GM19468 (cell line): Measurements from ENCODE around the gene PRKCE.

Source experiments
- ATAC-seq: cut with Tn5 transposase; IDR thresholded peaks from one replicate; pipeline ENCODE4 v1.9.1; 2021; ENCODE audit warnings: mild to moderate bottlenecking, moderate library complexity, moderate number of reproducible peaks; ENCODE audit not compliant: unreplicated experiment; ENCODE audit errors: extremely low read depth

PRKCE gene

GRCh38 chr2:45651415-45652089, at the start of gene PRKCE:
Gene PRKCE (plus strand): TSS chr2:45651675.
- no peak for ATAC-seq

- ATAC-seq, result no peak
Measured at GRCh38 chr2:45602624-45603023, 48.9 kb upstream of the PRKCE start.

- no peak for ATAC-seq
Measured at GRCh38 chr2:45605116-45605515, 46.4 kb upstream of the PRKCE start.

GRCh38 chr2:45606796-45607195, 44.7 kb upstream of the PRKCE start:
- ATAC-seq, result no peak

- no peak for ATAC-seq
Measured at GRCh38 chr2:45607701-45608100, 43.8 kb upstream of the PRKCE start.

GRCh38 chr2:45610281-45611019, 41.0 kb upstream of the PRKCE start:
- ATAC-seq, result no peak

- peak; percentile 76 for ATAC-seq
Measured at GRCh38 chr2:45611020-45611859, 40.2 kb upstream of the PRKCE start, which contains the start of gene SRBD1. Gene SRBD1 (minus strand): TSS chr2:45611267. CDS start chr2:45605441, 5,826 bp downstream.

GRCh38 chr2:45612285-45612684, 39.2 kb upstream of the PRKCE start:
- ATAC-seq, result no peak

GRCh38 chr2:45612731-45613130, 38.7 kb upstream of the PRKCE start:
- no peak for ATAC-seq

- no peak for ATAC-seq
Measured at GRCh38 chr2:45614330-45614729, 37.1 kb upstream of the PRKCE start.

- ATAC-seq, result no peak
Measured at GRCh38 chr2:45614871-45615415, 36.5 kb upstream of the PRKCE start.

- ATAC-seq, result no peak
Measured at GRCh38 chr2:45616658-45617411, 34.6 kb upstream of the PRKCE start.

- ATAC-seq, result no peak
Measured at GRCh38 chr2:45617496-45617895, 34.0 kb upstream of the PRKCE start.

GRCh38 chr2:45622336-45623075, 29.0 kb upstream of the PRKCE start:
- ATAC-seq, result no peak

- no peak for ATAC-seq
Measured at GRCh38 chr2:45623098-45623497, 28.4 kb upstream of the PRKCE start.

- no peak for ATAC-seq
Measured at GRCh38 chr2:45625824-45626223, 25.7 kb upstream of the PRKCE start.

- ATAC-seq, result no peak
Measured at GRCh38 chr2:45626387-45627221, 24.9 kb upstream of the PRKCE start.

GRCh38 chr2:45627911-45628310, 23.6 kb upstream of the PRKCE start:
- ATAC-seq, result no peak
